Occipital lobe (tissue), 2 donors: ENCODE data around the gene SUB1. TPM values are rescaled to one million over a fixed set of nuclear protein-coding genes. Genes with fewer than 3 reads are reported as not detected.
"Not testable (repeated sequence)": the region's sequence is repeated elsewhere in the genome, so short reads cannot be mapped to it uniquely, and the experiment has no call there.

ENCODE experiments used
- DNase-seq: peaks from one replicate; lab custom pipeline; 2025; lab: John Stamatoyannopoulos, UW
- total RNA-seq: library from RNA; depleted of rRNA; stranded (reverse); fragments of >200 nt; gene quantifications from one replicate; pipeline ENCODE4 v1.2.3, GENCODE V29; 2014

Gene SUB1
- total RNA-seq, 1 donor from 2014 or later: 346 TPM

DNA sequence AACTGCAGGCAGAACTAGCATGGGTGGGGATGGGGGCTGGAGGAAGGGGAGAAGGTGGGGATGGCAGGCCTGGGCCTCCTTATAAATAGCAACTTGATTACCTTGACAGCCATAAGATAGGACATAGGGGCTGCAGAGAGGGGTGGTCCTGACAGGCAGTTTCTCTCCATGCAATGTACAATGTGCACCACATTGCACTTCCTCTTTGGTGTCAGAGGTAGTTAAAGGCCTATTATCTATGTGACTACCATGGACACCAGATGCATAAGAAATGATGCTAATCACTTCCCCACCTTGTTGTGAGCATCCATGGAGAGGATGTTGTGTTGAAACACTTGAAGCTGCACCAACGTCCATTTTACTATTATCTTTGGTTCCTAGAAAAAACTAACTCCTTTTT lies 20.2 kb upstream of the SUB1 start:
- no peak for DNase-seq

DNA sequence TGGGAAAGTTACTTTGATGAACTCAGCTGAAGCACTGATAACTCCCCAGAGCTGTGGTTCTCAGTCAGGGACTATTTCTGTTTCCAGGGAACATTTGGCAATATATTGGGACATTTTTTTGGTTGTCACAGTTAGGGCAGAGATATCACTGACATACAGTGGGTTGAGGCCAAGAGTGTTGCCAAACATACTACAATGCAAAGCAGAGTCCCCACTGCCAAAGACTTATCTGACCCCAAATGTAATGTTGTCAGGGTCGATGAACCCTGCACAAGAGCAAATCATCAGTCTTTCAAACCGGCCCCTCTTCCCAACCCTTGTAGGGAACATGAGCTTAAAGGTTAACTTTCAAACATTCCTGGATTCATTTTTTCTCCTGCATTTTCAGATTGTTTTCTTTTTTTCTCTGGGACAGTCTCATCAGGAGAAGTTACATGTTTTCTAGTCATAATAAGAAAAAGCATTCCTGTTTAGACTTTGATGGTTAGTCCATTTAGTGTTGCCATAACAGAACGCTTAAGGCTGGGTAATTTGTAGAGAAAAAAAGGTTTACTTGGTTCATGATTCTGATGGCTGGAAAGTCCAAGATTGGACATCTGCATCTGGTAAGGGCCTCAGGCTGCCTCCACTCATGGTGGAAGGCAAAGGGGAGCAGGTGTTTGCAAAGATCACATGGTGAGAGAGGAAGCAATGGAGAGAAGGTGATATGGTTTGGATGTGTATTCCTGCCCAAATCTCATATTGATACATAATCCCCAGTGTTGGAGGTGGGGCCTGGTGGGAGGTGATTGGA lies 18.8 kb upstream of the SUB1 start:
- DNase-seq: no peak

DNA sequence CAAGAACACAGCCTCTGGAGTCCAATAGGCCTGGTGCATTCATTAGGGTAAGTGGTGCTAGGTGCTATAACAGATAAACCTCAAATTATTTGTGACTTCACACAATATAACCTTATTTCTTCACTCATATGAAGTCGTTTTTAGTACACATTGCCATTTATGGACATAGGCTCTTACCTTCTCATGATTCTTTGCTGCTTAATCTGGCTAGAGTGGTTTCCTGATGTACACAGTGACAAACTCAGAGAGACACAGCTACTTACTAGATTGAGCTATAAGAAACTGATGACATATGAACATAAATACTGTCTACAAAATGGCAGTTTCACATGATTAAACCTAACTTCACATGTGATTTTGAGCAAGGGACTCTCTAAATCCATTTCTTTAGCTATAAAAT lies 14.2 kb upstream of the SUB1 start:
- no peak for DNase-seq

DNA sequence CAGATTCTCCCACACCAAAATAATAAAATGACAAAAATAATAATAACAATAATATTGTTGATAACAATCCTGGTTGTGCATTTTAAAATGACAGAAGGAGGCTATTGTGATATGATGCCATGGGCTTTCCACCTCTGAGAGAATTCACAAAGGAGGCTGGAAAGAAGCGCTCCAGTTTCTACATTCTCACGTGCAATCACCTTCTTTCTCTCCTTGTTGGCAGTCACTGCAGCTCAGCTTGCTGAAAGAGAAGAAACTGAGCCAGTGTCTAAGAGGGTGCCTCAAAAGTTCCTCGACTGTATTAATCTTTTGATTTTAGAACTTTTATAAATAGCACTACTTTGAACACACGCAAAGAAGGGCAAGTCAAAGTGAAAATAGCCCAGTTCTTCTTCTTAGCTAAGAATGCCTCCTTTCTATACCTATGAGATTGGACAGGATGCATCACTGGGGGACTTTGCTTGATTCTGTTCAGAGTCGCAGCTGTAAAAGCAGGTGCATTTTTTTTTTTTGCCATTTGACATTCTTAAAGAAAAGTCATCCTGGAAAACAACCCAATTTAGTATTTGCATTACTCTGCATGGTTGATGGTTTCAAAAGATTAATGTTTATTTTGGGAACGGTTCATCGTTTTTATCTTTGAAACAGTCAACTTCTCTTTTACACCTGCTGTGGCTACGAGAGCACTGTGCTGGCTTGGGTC lies 12.4 kb upstream of the SUB1 start:
- DNase-seq: no peak

DNA sequence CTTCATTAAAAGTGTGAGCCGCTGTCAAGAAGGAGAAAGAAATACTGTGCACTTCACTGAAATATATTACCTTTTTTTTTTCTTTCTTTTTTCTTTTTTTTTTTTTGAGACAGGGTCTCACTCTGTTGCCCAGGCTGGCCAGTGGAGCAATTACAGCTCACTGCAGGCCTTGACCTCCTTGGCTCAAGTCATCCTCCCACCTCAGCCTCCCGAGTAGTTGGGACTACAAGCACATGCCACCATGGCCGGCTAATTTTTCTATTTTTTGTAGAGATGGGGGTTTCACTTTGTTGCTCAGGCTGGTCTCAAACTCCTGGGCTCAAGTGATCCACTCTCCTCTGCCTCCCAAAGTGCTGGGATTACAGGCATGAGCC lies 11.9 kb upstream of the SUB1 start:
- DNase-seq: not testable (repeated sequence)

DNA sequence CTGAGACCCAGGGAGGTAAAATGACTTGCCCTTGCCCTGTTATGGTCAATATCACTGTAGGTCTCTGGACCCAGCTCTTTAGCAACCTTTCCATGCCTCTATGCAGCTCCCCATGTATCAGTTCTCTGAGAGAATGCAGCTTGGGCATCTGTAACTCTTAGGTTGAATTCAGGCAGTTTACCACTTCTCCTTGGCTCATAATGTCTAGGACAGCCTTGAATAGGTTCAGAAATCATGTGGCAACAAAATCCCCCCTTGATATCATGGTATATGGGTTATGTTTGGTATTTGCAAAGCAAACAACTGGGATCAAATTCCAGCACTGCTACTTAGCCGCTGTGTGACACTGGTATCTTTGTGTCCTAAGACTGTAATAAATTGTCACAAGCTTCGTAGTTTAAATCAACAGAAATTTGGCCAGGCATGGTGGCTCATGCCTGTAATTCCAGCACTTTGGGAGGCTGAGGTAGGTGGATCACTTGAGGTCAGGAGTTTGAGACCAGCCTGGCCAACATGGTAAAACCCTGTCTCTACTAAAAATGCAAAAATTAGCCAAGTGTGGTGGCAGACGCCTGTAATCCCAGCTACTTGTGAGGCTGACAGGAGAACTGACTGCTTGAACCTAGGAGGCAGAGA lies 10.7 kb upstream of the SUB1 start:
- DNase-seq: no peak

DNA sequence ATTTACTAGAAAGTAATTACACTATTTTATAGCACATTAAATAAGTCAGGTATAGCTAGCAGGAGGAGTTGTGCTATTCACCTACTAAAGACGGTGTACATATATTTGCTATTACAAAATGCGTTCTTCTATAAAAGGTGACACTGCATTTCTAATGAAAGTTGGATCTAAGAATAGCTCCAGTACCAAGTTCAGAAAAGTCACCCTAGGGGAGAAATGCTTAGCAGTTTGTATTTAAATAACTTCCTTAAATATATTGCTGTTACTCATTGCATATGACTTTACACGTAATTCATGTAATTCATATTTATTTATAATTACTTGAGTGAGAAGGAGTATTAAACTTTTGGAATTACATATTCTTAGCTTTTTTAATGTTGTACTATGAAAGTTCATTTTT lies 7.0 kb upstream of the SUB1 start:
- no peak for DNase-seq

DNA sequence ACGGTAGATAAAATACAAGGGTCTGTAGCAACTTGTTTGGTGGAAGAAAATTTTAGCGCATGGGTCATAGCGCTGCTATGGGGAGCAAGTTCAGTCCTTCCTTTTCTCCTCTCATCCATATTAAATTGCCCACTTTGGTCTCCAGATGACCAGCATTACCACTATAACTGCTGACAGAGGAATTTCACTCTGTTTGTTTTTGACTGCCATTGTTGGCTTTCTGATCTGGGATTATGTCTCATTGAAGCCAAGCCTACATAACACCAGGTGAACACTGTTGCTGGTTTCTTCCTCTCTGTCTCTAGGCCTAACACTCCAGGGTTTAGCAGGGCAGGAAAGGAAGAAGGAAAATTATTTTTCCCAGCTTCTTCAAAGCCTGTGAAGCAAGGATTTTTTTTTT lies 6.6 kb upstream of the SUB1 start:
- DNase-seq: no peak

DNA sequence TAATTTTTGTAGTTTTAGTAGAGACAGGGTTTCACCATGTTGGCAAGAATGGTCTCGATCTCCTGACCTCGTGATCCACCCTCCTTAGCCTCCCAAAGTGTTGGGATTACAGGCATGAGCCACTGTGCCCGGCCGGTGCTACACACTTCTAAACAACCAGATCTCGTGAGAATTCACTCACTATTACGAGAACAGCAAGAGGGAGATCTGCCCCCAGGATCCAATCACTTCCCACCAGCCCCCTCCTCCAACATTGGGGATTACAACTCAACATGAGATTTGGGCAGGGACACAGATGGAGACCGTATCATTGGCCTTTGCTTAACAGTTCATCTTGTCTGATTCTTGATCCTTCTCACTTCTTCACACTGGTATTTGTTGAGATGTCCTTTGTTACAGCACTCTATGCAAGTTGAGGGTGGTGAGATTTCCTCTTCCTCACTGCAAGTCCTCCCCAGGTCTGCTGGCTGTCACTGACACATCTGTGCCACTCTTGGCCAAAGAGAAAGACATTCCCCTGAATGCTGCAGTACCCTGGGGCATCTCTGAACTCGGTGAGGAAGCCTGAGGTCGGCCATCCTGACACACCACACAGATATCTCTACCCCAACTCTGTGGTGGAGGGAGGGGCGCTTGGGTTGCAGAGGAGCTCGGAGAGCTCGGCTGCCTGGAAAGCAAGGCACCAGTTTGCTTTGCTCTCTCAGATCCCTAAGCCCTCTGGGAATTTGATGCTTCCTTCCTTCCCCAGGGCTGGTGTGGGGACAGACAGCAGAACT lies 4.2 kb upstream of the SUB1 start:
- DNase-seq: no peak

DNA sequence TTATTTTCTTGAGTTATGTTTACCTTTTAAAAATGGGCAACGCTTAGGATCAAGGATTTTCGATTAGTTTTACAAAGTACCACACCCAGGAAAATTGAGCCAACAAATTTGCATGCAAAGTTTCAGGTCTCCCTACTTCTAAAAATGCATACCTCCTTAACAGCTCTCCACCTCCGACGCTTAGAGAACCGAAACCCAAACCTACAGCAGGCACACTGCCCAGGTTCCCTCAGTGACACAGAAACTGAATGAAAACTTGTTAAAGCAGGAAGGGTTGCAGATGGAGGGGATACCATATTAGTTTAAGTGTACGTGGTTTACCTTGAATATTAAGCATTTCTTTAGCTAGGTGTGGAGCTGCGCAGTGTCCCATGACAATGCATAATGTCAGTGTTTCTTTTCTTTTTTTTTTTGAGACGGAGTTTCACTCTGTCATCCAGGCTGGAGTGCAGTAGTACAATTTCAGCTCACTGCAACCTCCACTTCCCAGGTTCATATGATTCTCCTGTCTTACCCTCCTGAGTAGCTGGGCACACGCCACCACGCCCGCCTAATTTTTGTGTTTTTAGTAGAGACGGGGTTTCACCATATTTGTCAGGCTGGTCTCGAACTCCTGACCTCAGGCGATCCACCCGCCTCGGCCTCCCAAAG lies 1.6 kb upstream of the SUB1 start:
- DNase-seq: no peak

DNA sequence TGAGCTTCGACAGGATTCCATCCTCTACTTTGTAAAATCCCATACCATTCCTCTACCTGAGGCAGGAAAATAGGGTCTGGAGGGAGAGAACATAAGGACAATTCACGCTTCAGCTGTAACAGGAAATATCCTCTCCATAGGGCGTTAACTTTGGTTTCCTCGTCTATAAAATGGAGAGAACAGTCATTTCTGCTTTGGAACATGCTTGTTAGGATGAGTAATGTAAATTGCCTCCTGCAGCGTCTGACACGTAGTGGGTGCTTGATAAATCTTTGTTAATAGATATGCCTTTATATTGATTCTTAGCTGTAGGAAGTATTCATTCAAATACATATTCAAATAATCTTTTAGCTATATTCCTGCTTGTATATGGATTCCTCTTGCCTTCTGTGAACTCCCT lies 711 bp upstream of the SUB1 start:
- no peak for DNase-seq

DNA sequence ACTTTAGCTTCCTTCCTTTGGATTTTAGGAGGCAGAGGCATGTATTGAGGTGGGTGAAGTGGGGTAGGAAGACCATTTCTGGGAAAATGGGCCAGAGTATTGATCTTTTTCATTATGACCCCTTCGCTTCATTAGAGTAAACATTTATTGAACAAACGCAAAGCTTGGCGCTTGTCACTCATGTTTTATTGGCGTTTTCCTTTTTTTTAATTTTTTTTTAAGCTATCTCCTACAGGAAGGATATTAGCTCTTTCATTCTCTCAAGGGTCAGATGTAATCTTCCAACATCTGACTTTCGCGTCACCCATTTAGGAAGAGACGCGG lies 273 bp upstream of the SUB1 start:
- no peak for DNase-seq

DNA sequence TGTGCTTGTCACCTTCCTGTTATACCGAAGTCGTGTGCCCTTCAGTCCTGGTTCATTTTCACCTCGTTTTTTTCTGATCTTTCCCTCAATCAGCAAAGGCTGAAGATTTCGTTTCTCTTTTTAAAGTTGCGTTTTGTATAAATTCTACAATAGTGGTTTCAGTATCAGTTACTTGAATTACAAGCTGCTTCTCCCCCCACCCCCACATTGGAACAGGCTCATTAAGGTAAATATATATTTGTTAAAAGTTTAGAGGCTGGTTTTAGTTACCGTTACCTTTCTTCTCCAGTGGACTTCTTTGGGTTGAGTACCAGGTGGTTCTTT lies 881 bp downstream of the SUB1 start:
- DNase-seq: no peak

DNA sequence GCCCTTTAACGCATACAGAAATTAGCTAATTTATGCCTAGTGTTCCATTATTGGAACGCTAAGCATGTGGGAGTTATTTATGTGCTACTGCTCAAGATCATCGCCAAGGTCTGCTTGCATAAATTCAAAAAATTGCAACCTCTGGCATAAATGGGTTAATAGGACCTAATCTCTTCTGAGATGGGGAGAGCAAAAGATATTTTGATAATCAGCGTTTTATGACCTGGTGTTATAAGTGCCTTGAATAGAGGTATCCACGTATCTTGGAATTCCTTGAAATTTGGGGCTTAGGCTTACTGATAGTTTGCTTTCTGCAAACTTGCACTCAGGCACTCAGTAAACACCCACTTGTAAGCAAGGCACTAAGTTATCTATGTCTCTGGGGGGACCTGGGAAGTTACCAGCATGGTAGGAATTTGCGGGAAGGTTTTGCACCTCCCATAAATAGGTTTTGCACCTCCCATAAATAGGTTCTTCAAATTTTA lies 1.8 kb downstream of the SUB1 start:
- no peak for DNase-seq

DNA sequence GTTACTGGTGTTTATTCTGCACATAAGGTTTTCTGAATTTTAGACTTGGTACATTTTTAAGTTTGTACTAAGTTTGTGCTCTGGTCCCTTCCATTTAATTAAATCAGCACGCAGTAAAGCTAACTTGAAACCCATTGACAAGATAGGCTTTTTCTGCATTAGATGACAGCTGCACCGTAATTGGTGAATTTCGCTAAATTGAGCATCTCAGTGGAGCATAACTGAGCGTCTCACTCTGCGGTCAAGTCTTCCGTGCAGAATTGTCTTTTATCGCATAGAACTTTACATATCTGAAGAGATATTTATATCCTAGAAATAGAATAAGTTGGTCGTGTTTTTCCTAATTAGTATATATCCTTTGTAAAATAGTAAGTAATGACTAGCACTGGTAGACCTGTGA lies 4.1 kb downstream of the SUB1 start:
- no peak for DNase-seq

DNA sequence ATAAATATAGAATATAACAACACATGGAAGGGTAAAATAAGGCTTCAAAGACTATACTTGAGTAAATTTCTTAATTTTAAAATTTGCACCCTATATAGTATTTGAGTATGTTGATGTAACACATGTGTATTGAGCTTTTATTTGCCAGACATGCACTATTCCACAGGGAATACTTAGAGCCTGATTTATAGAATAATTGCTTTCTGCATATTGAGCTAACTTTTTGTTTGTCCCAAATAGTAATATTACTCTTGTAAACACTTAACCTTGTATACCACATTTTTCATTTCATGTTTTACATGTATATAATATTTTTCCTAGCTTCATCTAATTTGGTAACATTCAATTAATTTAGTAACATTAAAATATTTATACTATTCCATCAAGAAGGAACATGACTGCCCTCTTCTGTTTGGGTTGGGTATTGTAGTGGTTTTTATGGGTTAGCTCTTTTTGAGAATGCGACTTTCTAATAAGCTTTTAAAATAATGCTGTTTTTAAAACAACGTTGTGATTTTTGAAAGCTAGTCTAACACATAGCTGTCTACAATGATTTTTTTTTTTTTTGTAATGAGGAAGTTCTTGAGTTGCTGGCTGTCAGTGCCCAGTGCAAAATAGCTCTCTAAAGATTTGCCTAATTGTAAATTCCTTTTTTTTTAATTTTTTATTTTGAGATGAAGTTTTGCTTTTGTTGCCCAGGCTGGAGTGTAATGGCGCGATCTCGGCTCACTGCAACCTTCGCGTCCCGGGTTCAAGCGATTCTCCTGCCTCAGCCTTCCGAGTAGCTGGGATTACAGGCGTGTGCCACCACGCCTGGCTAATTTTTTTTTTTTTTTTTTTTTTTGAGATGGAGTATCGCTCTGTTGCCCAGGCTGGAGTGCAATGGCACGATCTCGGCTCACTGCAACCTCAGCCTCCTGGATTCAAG lies 4.8 kb downstream of the SUB1 start:
- DNase-seq: no peak

DNA sequence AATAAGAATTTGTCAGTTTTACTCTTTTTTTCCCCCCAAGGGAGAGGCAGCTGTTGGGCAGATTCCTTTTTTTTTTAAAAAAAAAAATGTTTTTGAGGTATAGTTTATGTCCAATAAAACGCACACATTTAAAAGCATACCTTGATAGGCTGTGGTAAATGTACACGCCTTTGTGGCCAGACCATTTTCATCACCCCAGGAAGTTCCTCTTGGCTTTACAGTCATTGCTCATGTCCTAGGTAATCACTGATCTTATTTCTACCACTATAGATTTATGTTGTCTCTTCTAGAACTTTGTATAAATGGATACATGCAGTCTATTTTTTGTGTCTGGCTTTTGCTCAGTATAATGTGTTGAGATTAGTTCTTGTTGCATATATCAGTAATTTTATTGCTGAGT lies 9.8 kb downstream of the SUB1 start:
- no peak for DNase-seq

DNA sequence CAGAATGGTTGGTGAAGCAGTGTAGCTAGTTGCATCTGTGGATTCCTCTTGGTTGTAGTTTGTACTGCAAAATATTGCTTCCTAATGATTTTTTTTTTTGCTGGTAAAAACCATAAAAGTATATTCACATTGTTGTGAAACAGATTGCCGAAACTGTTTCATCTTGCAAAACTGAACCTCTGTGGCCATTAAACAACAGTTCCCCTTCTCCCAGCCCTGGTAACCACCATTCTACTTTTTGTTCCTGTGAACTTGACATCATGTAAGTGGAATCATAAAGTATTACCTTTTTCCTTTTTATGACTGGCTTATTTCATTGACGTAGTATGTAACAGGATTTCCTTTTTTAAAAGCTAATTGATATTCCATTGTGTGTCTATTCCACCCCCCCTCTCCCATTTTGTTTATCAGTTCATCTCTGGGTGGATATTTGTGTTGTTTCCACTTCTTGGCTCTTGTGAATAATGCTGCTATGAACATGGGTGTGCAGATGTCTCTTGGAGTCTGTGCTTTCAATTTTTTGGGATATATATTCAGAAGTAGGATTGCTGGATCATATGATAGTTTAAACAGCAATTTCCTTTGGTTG lies 11.8 kb downstream of the SUB1 start:
- no peak for DNase-seq

DNA sequence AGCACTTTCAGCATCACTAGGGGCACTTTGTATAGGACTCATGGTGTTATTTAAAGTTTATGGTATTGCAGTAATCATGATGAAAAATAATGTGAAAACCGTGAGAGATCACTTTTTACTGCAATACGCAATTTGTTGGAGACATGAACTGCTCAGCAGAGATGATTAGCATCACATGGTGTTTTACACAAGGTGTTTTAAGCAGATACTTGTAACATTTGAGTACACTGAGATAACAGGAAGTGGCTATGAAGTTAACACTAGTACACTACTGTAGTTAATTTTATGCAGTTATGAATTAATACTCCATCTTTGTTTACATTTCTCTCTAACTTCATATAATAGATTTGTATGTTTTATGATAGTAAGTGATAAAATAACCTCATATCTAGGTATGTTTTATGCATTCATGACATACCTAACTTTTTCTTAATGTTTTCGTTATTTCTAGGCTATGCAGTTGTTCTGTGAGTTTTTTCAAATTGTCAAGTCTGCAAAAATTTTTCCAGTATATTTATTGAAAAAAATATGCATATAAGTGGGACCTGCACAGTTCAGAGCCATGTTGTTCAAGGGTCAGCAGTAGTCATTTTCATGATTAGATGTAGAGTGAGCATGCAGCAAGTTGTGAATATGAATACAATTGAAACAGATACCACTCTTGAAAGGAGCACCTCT lies 13.0 kb downstream of the SUB1 start:
- DNase-seq: no peak
